Stimulated activated CD8-positive, alpha-beta memory T cell treated with anti-CD3 and anti-CD28 coated beads, Interleukin-4, amount 100 ng/mL, for 48 hours (primary cell): ENCODE data around the gene NUP133.
A peak's percentile ranks its signal among the peaks of the same experiment; 100 is the strongest.
"Not testable (repeated sequence)": the region's sequence is repeated elsewhere in the genome, so short reads cannot be mapped to it uniquely, and the experiment has no call there.

Source experiments
- DNase-seq: peaks from one replicate; pipeline ENCODE4 v3.0.0-alpha.2; 2020

The NUP133 gene

DNA sequence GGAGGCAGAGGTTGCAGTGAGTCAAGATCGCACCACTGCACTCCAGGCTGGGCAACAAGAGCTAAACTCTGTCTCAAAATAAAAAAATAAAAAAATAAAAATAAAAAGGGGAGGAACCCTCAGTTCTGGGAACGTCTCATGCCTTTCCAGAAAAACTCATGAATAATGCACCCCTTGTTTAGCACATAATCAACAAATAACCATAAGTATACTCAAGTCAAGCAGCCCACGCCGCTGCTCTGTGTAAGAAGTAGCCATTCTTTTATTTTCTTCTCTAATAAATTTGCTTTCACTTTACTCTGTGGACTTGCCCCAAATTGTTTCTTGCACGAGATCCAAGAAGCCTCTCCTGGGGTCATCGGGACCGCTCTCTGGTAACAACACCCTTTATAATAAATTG, 59.8 kb downstream of the NUP133 start:
- DNase-seq: no peak

DNA sequence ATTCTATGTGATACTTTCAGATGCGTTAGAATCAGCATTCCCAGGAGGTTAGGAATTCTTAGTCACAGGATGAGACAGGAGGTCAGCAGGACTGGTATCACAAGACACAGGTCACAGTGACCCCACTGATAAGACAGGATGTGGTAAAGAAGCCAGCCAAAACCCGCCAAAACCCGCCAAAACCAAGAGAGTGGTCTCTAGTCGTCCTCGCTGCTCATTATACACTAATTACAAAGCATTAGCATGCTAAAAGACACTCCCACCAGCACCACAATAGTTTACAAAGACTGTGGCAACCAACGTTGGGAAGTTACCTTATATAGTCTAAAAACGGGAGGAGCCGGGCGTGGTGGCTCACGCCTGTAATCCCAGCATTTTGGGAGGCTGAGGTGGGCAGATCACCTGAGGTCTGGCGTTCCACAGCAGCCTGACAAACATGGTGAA, 60.3 kb downstream of the NUP133 start:
- no peak for DNase-seq

DNA sequence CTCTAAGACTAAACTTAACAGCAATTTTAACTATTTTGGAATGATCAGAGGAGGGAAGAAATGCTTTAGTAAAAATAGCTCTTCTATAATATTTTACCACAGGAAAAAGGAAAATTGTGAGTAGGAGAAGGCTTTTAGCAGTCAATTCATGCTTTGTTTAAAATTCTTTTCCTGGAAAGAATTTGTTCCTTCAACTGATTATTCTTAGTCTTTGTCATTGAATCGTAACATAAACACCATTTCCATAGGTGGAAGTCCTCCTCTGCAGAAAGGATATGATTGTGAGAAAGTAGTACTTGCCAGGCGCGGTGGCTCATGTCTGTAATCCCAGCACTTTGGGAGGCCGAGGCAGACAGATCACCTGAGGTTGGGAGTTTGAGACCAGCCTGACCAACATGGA, 62.3 kb downstream of the NUP133 start:
- DNase-seq: no peak

DNA sequence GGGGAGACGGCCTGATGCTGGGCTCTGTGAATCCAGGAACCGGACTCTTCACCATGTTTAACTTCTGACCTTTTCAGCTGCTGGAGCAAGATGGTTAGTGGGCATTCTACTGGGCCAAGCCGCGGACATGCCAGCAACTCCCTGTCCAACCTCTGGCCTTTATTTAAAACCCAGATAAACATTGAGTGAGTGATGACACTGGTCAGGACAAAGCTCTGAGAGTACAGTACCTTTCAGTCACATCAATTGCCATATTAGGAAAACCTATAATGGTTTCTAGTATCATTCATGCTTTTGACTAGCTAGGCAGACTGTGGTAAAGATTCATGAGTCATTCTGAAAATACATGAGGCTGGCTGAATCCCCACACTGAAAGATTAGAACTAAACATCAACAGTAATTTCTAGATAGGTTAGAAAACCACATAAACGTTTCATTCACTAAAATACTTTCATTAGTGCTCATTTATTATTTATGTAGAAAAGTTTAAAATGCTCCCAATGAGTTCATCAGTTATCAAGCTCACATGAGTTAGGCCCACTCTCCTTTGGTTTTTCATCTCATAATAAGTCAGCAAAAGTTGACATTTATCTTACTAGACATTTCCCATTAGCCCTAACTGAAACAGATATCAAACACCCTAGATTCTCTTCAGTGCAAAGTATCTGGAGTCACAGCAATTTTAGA, 67.1 kb downstream of the NUP133 start:
- no peak for DNase-seq

DNA sequence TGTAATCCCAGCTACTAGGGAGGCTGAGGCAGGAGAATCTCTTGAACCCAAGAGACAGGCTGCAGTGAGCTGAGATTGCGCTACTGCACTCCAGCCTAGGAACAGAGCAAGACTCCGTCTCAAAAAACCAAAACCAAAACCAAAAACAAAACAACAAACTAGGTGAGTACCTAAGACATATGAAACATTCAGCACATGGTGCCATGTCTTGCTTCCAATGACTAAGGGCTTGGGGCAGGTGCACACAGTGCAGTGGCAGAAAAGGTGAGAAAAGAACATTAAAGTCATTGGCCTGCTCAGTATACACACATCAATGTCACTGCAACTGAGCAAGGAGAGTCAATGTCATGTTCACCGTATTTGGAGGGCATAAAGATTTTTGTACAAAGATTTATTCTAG, 70.1 kb downstream of the NUP133 start:
- DNase-seq: no peak

DNA sequence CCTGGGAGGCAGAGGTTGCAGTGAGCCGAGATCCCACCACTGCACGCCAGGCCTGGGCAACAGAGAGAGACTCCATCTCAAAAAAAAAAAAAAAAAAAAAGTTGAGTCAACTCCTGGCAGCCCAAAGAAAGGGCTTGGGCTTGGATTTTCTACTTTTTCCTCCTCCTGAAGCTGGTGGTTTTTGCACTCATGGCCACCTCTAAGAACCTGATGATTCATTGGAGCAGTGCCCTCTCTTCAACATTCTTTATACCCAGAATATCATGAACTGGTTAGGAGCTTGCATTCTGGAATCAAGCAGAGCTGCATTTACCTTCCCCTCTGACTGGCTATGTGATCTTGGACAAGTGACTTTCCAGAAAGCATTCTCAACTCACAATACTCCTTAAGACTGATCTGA, 70.7 kb downstream of the NUP133 start:
- DNase-seq: no peak

DNA sequence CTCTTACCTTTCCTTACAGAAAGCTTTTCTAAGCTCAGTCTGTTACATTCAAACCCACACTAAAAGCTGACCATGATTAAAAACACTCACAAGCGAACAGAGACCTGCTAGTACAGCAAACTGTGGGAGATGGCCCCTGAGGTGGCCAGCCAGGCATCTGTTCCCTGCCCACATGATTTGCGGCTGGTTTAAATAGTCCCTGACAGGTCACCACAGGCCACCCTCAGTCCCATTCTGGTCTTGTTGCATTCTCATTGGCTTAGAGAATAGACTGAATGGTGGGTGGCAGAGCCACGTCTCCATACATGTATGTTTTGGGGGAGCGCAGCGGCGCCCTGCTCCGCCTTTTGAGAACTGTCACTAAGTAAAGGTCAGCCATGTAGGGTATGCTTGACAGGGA, 71.9 kb downstream of the NUP133 start:
- DNase-seq: no peak

DNA sequence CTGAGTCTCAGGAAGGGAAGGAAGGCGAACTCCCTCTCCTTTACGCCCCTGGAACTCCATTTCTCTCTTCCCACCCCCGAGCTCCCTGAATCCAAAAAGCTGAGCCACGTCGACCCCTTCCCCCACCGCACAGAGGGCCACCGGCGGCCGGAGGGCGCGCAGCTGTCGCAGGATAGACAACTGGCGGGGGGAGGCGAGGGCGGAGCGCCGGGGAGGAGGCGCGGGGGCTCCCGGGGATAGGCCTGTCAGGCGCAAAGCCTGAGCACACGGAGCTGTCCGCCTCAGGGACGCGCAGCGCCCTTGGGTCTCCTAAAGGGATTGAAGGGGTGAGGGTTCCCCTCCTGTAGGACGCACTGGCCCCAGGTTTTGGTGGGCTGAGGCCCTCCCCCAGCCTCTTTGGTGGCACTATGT, 73.5 kb downstream of the NUP133 start:
- no peak for DNase-seq

DNA sequence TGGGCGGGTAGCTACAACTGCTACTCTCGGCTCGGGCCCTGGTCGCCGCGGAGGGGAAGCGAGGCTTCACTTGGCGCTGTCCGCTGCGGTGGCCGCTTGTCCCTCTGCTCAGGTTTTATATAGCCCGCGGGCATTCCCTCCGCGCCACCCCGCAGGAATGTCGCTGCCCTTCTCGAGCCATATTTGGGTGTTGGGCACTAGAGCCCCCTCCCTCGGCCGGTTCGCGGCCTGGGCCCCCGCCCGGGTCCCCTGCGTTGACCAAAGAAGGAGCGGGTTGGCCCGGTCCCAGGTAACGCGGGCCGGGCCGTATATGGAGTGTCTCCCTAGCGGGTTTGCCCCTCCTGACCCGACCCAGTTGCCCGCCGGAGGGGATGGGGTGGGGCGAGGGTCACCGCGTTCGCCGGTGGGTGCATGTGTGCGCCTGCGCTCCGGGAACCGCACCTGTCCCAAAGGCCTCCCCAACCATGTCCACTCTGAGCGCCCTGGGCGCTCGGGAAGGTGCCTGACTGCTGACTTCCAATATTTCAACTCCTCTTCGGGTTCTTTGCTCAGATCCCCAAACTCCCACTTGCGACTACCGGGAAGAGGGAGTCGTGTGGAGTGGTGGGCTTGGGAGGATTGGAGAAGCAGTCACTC, 74.0 kb downstream of the NUP133 start, which contains the start of gene ACTA1:
TSS of gene ACTA1 (minus strand) at position 90 of the 636 bp plus-strand sequence. CDS start 979 bp downstream, outside the sequence.
- DNase-seq: no peak

DNA sequence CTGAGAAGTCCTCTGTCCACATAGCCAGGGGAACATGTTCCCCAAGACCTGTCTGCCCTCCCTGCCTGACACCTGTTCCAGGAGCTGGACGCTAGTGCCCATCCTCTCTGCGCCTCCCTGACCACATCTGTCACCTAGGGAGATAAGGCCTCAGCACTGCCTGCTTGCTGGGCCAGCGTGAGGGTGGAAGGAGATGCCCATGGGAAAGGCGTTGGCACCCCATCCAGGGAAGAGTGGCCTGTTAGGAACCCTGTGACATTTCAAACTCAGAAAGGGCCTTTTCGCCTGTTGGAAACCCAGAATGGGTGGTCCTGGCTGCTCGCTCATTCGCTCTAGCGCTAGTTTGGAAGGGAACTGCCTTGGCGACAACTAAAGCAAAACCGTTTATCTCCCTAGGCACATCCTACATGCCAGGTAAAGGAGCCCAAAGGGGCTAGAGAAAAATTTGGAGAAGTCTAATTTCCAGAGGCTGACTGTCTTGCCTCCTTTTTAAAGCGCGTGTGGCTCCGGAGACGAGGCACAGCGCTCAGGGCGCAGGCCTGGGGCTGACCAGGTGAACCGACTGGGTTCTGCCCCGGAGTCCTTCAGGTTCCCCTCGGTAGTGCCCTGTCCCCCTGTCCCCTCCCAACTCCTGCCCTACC, 74.7 kb downstream of the NUP133 start:
- no peak for DNase-seq

DNA sequence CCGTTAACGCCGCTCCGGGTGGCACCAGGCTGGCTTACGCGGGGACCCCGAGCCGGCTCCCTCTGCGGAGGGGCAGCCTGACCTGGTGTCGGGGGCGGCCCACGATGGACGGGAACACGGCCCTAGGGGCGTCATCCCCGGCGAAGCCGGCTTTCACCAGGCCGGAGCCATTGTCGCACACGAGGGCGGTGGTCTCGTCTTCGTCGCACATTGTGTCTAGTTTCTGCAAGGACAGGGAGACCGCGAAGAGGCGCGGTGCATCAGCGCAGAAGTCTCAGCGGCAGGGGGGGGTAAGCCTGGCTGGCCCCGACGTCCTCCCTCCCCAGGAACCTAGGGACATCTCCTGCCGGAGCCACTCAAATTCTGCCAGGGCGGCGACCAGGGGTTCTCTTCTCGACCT, 75.2 kb downstream of the NUP133 start:
- no peak for DNase-seq

DNA sequence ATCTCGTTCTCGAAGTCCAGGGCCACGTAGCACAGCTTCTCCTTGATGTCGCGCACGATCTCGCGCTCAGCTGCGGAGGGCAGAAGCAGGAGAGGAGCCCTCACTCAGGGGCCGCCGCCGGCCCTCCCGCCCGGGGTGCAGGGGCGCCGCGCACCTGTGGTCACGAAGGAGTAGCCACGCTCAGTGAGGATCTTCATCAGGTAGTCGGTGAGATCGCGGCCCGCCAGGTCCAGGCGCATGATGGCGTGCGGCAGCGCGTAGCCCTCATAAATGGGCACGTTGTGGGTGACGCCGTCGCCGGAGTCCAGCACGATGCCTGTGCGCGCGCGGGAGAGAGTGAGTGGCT, 76.1 kb downstream of the NUP133 start:
- no peak for DNase-seq

DNA sequence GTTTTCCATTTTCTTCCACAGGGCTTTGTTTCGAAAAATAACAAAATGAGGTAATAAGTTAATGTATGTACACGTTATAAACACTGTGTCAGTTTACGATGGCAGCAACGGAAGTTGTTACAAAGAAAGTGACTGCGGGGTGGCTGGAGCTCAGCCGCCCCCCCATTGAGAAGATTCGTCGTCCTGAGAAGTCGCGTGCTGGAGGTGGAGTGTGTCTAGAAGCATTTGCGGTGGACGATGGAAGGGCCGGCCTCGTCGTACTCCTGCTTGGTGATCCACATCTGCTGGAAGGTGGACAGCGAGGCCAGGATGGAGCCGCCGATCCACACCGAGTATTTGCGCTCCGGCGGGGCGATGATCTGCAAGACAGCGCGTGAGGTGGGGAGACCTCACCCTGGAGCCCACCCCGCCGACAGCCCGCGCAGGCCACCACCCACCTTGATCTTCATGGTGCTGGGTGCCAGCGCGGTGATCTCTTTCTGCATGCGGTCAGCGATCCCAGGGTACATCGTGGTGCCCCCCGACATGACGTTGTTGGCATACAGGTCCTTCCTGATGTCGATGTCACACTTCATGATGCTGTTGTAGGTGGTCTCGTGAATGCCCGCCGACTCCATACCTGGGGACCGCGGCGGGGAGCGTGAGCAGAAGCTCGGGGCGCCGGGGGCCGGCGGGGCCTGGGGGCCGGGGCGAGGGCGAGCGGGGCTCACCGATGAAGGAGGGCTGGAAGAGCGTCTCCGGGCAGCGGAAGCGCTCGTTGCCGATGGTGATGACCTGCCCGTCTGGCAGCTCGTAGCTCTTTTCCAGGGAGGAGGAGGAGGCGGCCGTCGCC, 76.6 kb downstream of the NUP133 start:
- no peak for DNase-seq

DNA sequence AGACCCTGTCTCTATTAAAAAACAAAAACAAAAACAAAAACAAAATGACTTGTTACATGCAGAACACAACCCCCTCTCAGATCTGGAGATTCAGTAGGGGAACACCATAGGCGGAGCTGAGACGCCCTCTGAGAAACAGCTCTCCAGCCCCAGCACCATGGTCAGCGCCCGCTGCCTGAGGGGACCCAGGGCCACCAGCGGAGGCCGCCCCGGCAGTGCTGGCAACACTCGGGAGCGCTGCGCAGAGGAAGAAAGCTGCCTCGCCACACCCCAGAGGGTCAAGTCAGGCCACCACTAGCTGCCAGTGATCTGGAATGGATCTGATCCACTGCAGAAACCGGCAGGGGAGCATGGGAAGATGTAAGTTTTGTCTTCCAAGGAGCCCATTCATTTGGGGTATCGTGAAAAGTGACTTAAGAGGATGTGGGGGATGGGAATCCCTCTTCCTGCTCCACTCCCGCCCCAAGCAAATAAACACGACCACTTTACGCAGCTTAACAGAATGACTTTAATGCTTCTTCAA, 77.3 kb downstream of the NUP133 start:
- DNase-seq: peak; percentile 70

DNA sequence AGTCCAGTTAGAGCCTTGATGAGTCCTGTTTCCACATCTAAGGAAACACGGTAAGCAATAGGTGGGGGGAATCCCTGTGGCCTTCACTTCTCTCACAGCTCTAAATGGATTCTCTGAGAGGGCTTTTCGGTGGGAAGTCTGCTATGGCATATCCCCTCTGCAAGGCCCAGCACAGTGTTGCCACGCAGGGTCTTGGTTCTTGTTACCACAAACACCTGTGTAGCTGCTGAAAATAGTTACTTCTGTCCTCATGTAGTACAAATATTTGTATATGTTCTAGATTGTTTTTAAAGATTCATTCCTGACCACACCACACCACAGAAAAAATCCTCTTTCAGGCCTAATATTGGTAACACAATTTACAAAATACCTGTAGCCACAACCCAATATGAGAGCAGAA, 79.9 kb downstream of the NUP133 start:
- no peak for DNase-seq

DNA sequence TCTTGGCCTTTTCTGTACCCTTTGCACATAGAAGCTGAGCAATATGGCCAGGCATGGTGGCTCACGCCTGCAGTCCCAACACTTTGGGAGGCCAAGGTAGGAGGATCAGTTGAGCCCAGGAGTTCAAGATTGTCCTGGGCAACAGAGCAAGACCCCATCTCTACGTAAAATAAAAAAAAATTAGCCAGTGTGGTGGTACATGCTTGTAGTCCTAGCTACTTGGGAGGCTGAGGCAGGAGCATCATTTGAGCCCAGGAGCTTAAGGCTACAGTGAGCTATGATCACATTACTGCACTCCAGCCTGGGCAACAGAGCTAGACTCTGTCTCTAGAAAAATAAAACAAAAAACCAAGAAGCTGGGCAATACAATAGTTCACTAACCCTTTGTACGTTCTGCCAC, 80.6 kb downstream of the NUP133 start:
- DNase-seq: no peak

DNA sequence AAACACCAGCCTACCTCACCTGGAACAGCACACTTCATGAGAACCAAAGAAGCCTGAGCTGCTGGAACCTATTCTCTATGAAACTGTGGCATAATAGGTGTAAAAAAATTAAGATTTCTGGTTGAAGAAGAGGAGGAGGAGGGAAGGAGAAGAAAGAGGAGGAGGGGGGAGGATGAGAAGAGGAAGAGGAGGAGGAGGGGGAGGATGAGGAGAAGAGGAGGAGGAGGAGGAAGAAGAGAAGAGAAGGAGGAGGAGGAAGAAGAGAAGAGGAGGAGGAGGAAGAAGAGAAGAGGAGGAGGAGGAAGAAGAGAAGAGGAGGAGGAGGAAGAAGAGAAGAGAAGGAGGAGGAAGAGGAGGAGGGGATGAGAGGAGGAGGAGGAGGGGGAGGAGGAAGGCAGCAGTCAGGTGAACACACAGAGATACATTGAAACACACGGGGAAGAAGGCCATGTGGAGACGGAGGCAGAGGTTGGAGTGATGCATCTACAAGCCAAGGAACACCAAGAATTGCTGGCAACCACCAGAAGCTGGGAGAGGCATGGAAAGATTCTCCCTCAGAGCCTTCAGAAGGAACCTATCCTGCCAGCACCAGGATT, 82.5 kb downstream of the NUP133 start:
- no peak for DNase-seq

DNA sequence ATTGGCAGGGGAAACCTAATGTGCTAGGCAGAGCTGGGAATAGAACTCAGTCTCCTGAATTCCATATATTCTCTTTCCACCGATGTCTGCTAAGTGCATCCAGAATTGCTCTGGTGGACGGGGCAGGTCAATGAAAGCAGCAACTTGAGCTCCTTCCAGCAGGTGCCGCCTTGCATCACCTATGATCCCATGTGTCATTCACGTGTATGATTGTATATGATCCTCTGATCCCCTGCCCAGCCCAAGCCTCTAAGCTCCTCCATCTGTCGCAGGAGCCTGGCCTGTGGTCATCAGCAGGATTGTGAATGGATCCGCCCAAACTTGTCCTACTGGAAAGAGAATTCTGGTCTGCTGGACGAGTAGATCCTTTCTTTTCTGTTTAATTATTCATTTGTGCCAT, 87.4 kb downstream of the NUP133 start:
- no peak for DNase-seq

DNA sequence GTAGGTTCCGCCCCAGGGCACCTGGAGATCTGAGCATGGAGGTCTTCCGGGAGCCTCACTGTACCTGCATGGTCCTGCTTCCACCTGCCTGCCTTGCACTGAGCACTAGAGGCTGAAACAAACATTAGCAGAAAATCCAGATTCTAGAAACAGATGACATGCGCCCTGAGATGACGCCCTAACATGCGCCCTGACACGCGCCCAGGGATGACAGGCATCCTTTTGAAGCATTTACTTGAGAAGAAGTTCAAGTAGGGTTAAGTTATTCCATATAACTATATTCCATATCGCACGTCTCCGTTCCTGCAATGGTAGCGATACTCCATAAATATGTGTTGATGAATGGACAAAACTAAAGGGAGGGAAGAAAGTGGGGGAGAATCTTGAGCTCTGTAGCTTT, 87.9 kb downstream of the NUP133 start:
- no peak for DNase-seq

DNA sequence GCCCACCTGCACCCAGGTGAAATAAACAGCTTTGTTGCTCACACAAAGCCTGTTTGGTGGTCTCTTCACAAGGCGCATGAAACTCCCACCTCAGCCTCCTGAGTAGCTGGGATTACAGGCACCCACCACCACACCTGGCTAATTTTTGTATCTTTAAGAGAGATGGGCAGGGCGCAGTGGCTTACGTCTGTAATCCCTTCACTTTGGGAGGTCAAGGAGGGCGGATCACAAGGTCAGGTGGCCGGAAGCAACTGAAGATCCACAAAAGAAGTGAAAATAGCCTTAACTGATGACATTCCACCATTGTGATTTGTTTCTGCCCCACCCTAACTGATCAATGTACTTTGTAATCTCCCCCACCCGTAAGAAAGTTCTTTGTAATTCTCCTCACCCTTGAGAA, 89.6 kb downstream of the NUP133 start:
- not testable (repeated sequence) for DNase-seq

DNA sequence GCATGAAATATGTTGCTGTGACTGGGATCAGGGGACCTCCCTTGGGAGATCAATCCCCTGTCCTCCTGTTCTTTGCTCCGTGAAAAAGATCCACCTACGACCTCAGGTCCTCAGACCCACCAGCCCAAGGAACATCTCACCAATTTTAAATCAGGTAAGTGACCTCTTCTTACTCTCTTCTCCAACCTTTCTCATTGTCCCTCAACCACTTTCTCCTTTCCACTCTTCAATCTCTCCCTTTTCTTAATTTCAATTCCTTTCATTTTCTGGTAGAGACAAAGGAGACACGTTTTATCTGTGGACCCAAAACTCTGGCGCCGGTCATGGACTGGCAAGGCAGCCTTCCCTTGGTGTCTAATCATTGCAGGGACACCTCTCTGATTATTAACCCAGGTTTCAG, 95.3 kb downstream of the NUP133 start:
- not testable (repeated sequence) for DNase-seq

DNA sequence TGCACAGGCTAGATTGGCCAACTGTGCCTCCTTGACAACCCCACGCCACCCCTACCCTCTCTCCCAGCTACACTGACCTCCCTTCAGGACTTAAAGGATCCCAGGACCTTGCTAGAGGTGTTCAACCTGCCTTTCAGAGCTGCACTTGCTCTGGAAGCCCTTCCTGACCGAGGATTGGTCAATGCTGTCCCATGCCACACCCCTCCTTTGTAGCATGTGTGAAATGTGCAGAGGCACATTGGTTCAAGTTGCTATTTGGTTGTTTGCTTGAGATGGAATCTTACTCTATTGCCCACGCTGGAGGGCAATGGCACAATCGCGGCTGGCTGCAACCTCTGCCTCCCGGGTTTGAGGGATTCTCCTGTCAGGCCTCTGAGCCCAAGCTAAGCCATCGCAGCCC, 96.1 kb downstream of the NUP133 start:
- DNase-seq: no peak
